HEK293 (cell line): ENCODE data around the gene ZG16.

ENCODE experiments used
- CTCF ChIA-PET: fragments of 350-600 bp; formaldehyde crosslinking; extraction: SDS; loops from one replicate; lab custom pipeline; 2021; ENCODE audit warnings: antibody characterized with exemption; lab: Yijun Ruan, JAX
- POLR2A ChIA-PET: fragments of 300-600 bp; formaldehyde crosslinking; extraction: SDS; loops from one replicate; lab custom pipeline; 2020; ENCODE audit warnings: antibody characterized with exemption, inconsistent platforms; lab: Yijun Ruan, JAX
- H3K27ac ChIP-seq: fragments of 200-500 bp; sonication (Bioruptor generic); 2 replicates; pipeline ENCODE4 v1.5.1; 2014; ENCODE audit warnings: low read depth, low read length, control low read depth, inconsistent platforms; ENCODE audit errors: extremely low read depth
- H3K36me3 ChIP-seq, 2 experiments: fragments of 200-500 bp in 1 of 2; sonication (Bioruptor generic) in 1 of 2; 1 replicate in 1 of 2; 2 replicates in 1 of 2; pipeline ENCODE4 v1.5.1; 2014 to 2017; ENCODE audit warnings: inconsistent platforms in 2 of 2, low read length in 2 of 2; ENCODE audit not compliant: control insufficient read depth in 2 of 2, insufficient read depth in 1 of 2
- H3K4me1 ChIP-seq: fragments of 200-500 bp; sonication (Bioruptor generic); 2 replicates; pipeline ENCODE4 v1.5.1; 2014; ENCODE audit warnings: mild to moderate bottlenecking, low read length, inconsistent platforms; ENCODE audit not compliant: control insufficient read depth, insufficient read depth
- H3K4me3 ChIP-seq: 2 replicates; pipeline ENCODE4 v1.5.1; 2011; ENCODE audit warnings: low read depth, mild to moderate bottlenecking, control low read depth, low read length, moderate library complexity
- H3K9me3 ChIP-seq: fragments of 200-500 bp; sonication (Bioruptor generic); 2 replicates; pipeline ENCODE4 v1.5.1; 2014; ENCODE audit warnings: low read depth, low read length, inconsistent platforms; ENCODE audit not compliant: control insufficient read depth, insufficient read depth
- FEZF1 ChIP-seq: fragments of 450-650 bp; formaldehyde crosslinking; IDR thresholded peaks from 2 replicates; pipeline ENCODE4 v1.5.1; 2016; ENCODE audit warnings: missing biosample characterization, missing genetic modification characterization
- KLF16 ChIP-seq: fragments of 450-650 bp; formaldehyde crosslinking; IDR thresholded peaks from 2 replicates; pipeline ENCODE4 v1.5.1; 2017; ENCODE audit warnings: missing biosample characterization, missing genetic modification characterization
- MZF1 ChIP-seq: fragments of 450-650 bp; formaldehyde crosslinking; IDR thresholded peaks from 2 replicates; pipeline ENCODE4 v1.5.1; 2017; ENCODE audit warnings: missing biosample characterization, missing genetic modification characterization, borderline replicate concordance
- TCF7L2 ChIP-seq: IDR thresholded peaks from 2 replicates; pipeline ENCODE4 v1.6.1; 2011; ENCODE audit warnings: low read depth, mild to moderate bottlenecking, inconsistent platforms, low read length, moderate library complexity, borderline replicate concordance
- ZBTB8A ChIP-seq: fragments of 450-650 bp; formaldehyde crosslinking; IDR thresholded peaks from 2 replicates; pipeline ENCODE4 v1.5.1; 2016; ENCODE audit warnings: missing biosample characterization, missing genetic modification characterization
- ZNF112 ChIP-seq: fragments of 450-650 bp; formaldehyde crosslinking; IDR thresholded peaks from 2 replicates; pipeline ENCODE4 v1.5.0; 2017; ENCODE audit warnings: missing biosample characterization, missing genetic modification characterization
- ZNF16 ChIP-seq: fragments of 450-650 bp; formaldehyde crosslinking; IDR thresholded peaks from 2 replicates; pipeline ENCODE4 v1.5.1; 2016; ENCODE audit warnings: low read depth, missing biosample characterization, missing genetic modification characterization
- ZNF26 ChIP-seq: fragments of 450-650 bp; formaldehyde crosslinking; IDR thresholded peaks from 2 replicates; pipeline ENCODE4 v1.5.1; 2016; ENCODE audit warnings: missing biosample characterization, missing genetic modification characterization
- ZNF280C ChIP-seq: fragments of 450-650 bp; formaldehyde crosslinking; IDR thresholded peaks from 2 replicates; pipeline ENCODE4 v1.5.1; 2016; ENCODE audit warnings: missing biosample characterization, missing genetic modification characterization
- ZNF341 ChIP-seq: fragments of 450-650 bp; formaldehyde crosslinking; IDR thresholded peaks from 2 replicates; pipeline ENCODE4; 2016; ENCODE audit warnings: low read depth, missing biosample characterization, missing genetic modification characterization
- ZNF404 ChIP-seq: fragments of 450-650 bp; formaldehyde crosslinking; IDR thresholded peaks from 2 replicates; pipeline ENCODE4 v1.5.1; 2017; ENCODE audit warnings: missing biosample characterization, missing genetic modification characterization
- ZNF610 ChIP-seq: fragments of 450-650 bp; formaldehyde crosslinking; IDR thresholded peaks from 2 replicates; pipeline ENCODE4 v1.5.1; 2016; ENCODE audit warnings: missing biosample characterization, missing genetic modification characterization, borderline replicate concordance
- ZNF777 ChIP-seq: fragments of 450-650 bp; formaldehyde crosslinking; IDR thresholded peaks from 2 replicates; pipeline ENCODE4 v1.5.1; 2017; ENCODE audit warnings: missing biosample characterization, missing genetic modification characterization, borderline replicate concordance
- TF ChIP-seq, protein P1 (sequence below): fragments of 450-650 bp; formaldehyde crosslinking; IDR thresholded peaks from 2 replicates; pipeline ENCODE4 v1.5.1; 2016; ENCODE audit warnings: missing biosample characterization, missing genetic modification characterization
- TF ChIP-seq, protein P2 (sequence below): fragments of 450-650 bp; formaldehyde crosslinking; optimal IDR thresholded peaks from 2 replicates; pipeline ENCODE3; 2016; ENCODE audit warnings: missing biosample characterization, mild to moderate bottlenecking, missing genetic modification characterization
- TF ChIP-seq, protein P3 (sequence below): fragments of 450-650 bp; formaldehyde crosslinking; IDR thresholded peaks from 2 replicates; pipeline ENCODE4 v1.5.1; 2016; ENCODE audit warnings: missing biosample characterization, missing genetic modification characterization, borderline replicate concordance
- TF ChIP-seq, protein P4 (sequence below): fragments of 450-650 bp; formaldehyde crosslinking; IDR thresholded peaks from 2 replicates; pipeline ENCODE4 v1.5.1; 2016; ENCODE audit warnings: missing biosample characterization, missing genetic modification characterization
- TF ChIP-seq, protein P5 (sequence below): fragments of 450-650 bp; formaldehyde crosslinking; IDR thresholded peaks from 2 replicates; pipeline ENCODE4 v1.5.1; 2016; ENCODE audit warnings: missing biosample characterization, missing genetic modification characterization

Gene ZG16

DNA sequence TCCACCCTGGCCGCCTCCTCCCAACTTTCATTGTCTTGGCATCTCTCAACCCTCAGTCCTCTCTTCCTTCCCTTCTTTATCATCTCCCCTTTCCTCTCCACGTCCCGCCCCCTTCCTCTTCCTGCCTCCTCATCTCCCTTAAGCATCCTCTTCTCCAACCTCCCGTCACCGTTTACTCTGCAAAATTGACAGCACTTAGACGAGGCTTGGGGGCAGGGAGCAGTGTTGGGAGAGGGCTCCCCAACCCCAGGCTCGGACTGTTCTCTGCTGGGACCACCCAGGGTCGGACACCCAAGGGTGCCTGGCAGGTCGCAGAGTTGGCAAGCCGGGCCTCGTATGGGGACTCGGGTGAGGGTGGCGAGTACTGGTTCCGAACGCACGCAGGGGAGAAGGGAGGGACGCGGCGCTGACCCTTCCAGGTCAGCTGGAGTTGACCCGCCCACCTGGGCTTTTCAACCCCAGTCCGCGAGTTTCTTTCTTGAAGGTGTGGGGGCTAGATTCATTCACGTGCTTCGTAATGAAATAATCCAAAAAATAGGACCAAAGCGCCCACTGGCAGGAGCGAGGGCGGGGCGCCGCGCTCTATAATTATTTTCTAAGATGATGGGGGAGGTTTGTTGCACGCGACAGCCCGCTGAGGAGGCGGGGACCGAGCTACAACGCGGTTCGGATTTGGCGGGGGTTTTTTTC lies 37.1 kb downstream of the ZG16 start:
- Histone ChIP-seq H3K36me3 (peaks cover 24 to 32% of the 10 kb centered on the region in 2 experiments), H3K4me3 (peak overlapping the region; percentile 1; the same call in 1 of the 2 replicates), H3K9me3 (no peaks in the 10 kb centered on the region), H3K4me1 (peaks cover 20% of the 10 kb centered on the region), H3K27ac (peak overlapping the region; percentile 25; the same call in 1 of the 2 replicates)
- TF ChIP-seq MZF1 (tag by site-specific recombination): no peak
- no peak for TF ChIP-seq ZNF16
- TF ChIP-seq, protein P1, sequence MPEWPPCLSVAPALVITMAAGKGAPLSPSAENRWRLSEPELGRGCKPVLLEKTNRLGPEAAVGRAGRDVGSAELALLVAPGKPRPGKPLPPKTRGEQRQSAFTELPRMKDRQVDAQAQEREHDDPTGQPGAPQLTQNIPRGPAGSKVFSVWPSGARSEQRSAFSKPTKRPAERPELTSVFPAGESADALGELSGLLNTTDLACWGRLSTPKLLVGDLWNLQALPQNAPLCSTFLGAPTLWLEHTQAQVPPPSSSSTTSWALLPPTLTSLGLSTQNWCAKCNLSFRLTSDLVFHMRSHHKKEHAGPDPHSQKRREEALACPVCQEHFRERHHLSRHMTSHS (tag by site-specific recombination): no peak
- no peak for TF ChIP-seq ZNF112 (tag by site-specific recombination)
- TF ChIP-seq ZNF610 (tag by site-specific recombination): no peak
- TF ChIP-seq FEZF1 (tag by site-specific recombination): no peak
- no peak for TF ChIP-seq ZNF404 (tag by site-specific recombination)
- TF ChIP-seq, protein P2, sequence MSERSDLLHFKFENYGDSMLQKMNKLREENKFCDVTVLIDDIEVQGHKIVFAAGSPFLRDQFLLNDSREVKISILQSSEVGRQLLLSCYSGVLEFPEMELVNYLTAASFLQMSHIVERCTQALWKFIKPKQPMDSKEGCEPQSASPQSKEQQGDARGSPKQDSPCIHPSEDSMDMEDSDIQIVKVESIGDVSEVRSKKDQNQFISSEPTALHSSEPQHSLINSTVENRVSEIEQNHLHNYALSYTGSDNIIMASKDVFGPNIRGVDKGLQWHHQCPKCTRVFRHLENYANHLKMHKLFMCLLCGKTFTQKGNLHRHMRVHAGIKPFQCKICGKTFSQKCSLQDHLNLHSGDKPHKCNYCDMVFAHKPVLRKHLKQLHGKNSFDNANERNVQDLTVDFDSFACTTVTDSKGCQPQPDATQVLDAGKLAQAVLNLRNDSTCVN (tag by site-specific recombination): no peak
- no peak for TF ChIP-seq TCF7L2
- no peak for TF ChIP-seq ZNF26 (tag by site-specific recombination)
- no peak for TF ChIP-seq ZBTB8A (tag by site-specific recombination)
- TF ChIP-seq ZNF280C: no peak
- TF ChIP-seq ZNF341 (tag by site-specific recombination): no peak
- TF ChIP-seq ZNF777 (tag by site-specific recombination): no peak
- TF ChIP-seq, protein P3, sequence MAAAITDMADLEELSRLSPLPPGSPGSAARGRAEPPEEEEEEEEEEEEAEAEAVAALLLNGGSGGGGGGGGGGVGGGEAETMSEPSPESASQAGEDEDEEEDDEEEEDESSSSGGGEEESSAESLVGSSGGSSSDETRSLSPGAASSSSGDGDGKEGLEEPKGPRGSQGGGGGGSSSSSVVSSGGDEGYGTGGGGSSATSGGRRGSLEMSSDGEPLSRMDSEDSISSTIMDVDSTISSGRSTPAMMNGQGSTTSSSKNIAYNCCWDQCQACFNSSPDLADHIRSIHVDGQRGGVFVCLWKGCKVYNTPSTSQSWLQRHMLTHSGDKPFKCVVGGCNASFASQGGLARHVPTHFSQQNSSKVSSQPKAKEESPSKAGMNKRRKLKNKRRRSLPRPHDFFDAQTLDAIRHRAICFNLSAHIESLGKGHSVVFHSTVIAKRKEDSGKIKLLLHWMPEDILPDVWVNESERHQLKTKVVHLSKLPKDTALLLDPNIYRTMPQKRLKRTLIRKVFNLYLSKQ (tag by site-specific recombination): no peak
- TF ChIP-seq, protein P4, sequence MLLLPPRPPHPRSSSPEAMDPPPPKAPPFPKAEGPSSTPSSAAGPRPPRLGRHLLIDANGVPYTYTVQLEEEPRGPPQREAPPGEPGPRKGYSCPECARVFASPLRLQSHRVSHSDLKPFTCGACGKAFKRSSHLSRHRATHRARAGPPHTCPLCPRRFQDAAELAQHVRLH: no peak
- TF ChIP-seq, protein P5, sequence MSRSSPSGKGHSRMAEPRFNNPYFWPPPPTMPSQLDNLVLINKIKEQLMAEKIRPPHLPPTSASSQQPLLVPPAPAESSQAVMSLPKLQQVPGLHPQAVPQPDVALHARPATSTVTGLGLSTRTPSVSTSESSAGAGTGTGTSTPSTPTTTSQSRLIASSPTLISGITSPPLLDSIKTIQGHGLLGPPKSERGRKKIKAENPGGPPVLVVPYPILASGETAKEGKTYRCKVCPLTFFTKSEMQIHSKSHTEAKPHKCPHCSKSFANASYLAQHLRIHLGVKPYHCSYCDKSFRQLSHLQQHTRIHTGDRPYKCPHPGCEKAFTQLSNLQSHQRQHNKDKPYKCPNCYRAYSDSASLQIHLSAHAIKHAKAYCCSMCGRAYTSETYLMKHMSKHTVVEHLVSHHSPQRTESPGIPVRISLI (tag by site-specific recombination): no peak
- no peak for TF ChIP-seq KLF16
- ChIA-PET CTCF (interaction anchor here (0.6 to 7.2 kb wide), 21 partner anchors 8 to 1170 kb away, joined by 3 to 74 read pairs (median 3); partner anchors contain the start of genes ASPHD1 and MAZ), POLR2A (interaction anchor here (0.5 to 7.5 kb wide), 21 partner anchors 8 to 1259 kb away, joined by 3 to 106 read pairs (median 5); partner anchors contain the start of genes ALDOA, DCTPP1, HIRIP3 and KIF22)
